K562 (cell line): ENCODE results near the gene SLC20A1. TPM values are rescaled to one million over a fixed set of nuclear protein-coding genes. Genes with fewer than 3 reads are reported as not detected.

ENCODE experiments used
- CC2D1A ChIP-seq: fragments of 450-650 bp; IDR thresholded peaks from 2 replicates; pipeline ENCODE4 v1.6.1; 2017; ENCODE audit warnings: mild to moderate bottlenecking
- CHD1 ChIP-seq: fragments of 200-600 bp; sonication (generic); IDR thresholded peaks from one replicate; pipeline ENCODE4 v1.6.1; 2012; ENCODE audit warnings: mild to moderate bottlenecking, moderate library complexity, low read length, inconsistent platforms
- CHD4 ChIP-seq: fragments of 200-600 bp; sonication (generic); IDR thresholded peaks from 3 replicates; pipeline ENCODE4 v1.6.1; 2012; ENCODE audit warnings: low read depth, mild to moderate bottlenecking, mixed read lengths, low read length, inconsistent platforms; ENCODE audit not compliant: insufficient read depth, insufficient replicate concordance, poor library complexity, severe bottlenecking
- FUS ChIP-seq: fragments of 200-400 bp; formaldehyde crosslinking; optimal IDR thresholded peaks from 2 replicates; pipeline ENCODE3; 2017; ENCODE audit warnings: low read depth, low read length
- GTF2A2 ChIP-seq: IDR thresholded peaks from 2 replicates; pipeline ENCODE4 v1.6.1; 2016; ENCODE audit warnings: mild to moderate bottlenecking, missing genetic modification characterization, missing compliant biosample characterization
- HMGN3 ChIP-seq: IDR thresholded peaks from 2 replicates; pipeline ENCODE4 v1.6.1; 2011; ENCODE audit warnings: borderline replicate concordance, low read depth, mild to moderate bottlenecking, mixed read lengths, low read length; ENCODE audit not compliant: insufficient read length; ENCODE audit errors: extremely low read depth
- JUND ChIP-seq, 2 experiments: IDR thresholded peaks; 2 replicates in 1 of 2; 3 replicates in 1 of 2; pipeline ENCODE4 v1.6.1; 2011; ENCODE audit warnings: borderline replicate concordance in 2 of 2, low read depth in 2 of 2, low read length in 2 of 2, improper control_type of control experiment in 1 of 2, missing biosample characterization in 1 of 2, missing genetic modification characterization in 1 of 2, missing genetic modification reagents in 1 of 2
- NFRKB ChIP-seq: fragments of 450-650 bp; IDR thresholded peaks from 2 replicates; pipeline ENCODE4 v1.6.1; 2016; ENCODE audit warnings: low read depth
- RBM15 ChIP-seq: fragments of 200-400 bp; formaldehyde crosslinking; IDR thresholded peaks from 2 replicates; pipeline ENCODE4 v1.6.1; 2018; ENCODE audit warnings: mild to moderate bottlenecking, low read length, moderate library complexity; ENCODE audit not compliant: insufficient read depth
- SP2 ChIP-seq: IDR thresholded peaks from 2 replicates; pipeline ENCODE4 v1.6.1; 2011; ENCODE audit warnings: mild to moderate bottlenecking, low read depth, low read length, moderate library complexity; ENCODE audit not compliant: poor library complexity, severe bottlenecking; ENCODE audit errors: extremely low read depth
- SUPT5H ChIP-seq: fragments of 450-650 bp; IDR thresholded peaks from 2 replicates; pipeline ENCODE4 v1.6.1; 2016
- TEAD4 ChIP-seq, 2 experiments: sonication (generic) in 1 of 2; formaldehyde crosslinking in 1 of 2; IDR thresholded peaks; 2 replicates each; pipeline versions ENCODE4 v1.6.1 to v1.8.0; 2012 to 2022; ENCODE audit warnings: borderline replicate concordance in 1 of 2, inconsistent platforms in 1 of 2, low read length in 1 of 2, mild to moderate bottlenecking in 1 of 2, missing genetic modification reagents in 1 of 2
- TGIF2 ChIP-seq: sonication (generic); formaldehyde crosslinking; IDR thresholded peaks from 2 replicates; pipeline ENCODE4 v1.8.1; 2022; ENCODE audit warnings: mild to moderate bottlenecking, missing genetic modification reagents, moderate library complexity
- TOE1 ChIP-seq, 2 experiments: fragments of 450-650 bp in 1 of 2; sonication (generic) in 1 of 2; formaldehyde crosslinking in 1 of 2; IDR thresholded peaks; 2 replicates each; pipeline versions ENCODE4 v1.7.1 to v1.8.0; 2016 to 2022; ENCODE audit warnings: borderline replicate concordance in 2 of 2, mild to moderate bottlenecking in 2 of 2, antibody characterized with exemption in 1 of 2, inconsistent platforms in 1 of 2, low read depth in 1 of 2, missing genetic modification reagents in 1 of 2, moderate library complexity in 1 of 2
- USF1 ChIP-seq: sonication (generic); formaldehyde crosslinking; IDR thresholded peaks from 2 replicates; pipeline ENCODE4 v1.9.0; 2022; ENCODE audit warnings: mild to moderate bottlenecking, missing genetic modification reagents
- ZNF518B ChIP-seq: fragments of 250-450 bp; sonication (Bioruptor Pico); IDR thresholded peaks from 2 replicates; pipeline ENCODE4 v1.5.0; 2021; ENCODE audit warnings: mild to moderate bottlenecking, moderate library complexity
- polyA plus RNA-seq, 8 experiments: library from polyadenylated mRNA; depleted of rRNA in 4 of 8; stranded (reverse) in 5 of 8; unstranded in 3 of 8; fragments of >200 nt; fragmentation: Nextera tagmentation in 2 of 8; fragmentation: Illumina TruSeq in 1 of 8; extraction: Ambion mirVana in 2 of 8; extraction: Trizol in 1 of 8; gene quantifications; 2 replicates each; pipeline versions ENCODE4 v1.2.1 to v1.2.3, GENCODE V29; 2011 to 2014; ENCODE audit warnings: inconsistent platforms in 1 of 8, missing spikeins in 1 of 8
- total RNA-seq, 7 experiments: library from RNA; depleted of rRNA in 6 of 7; stranded (reverse); fragments of >200 nt in 6 of 7; fragmentation: Illumina TruSeq in 2 of 7; extraction: Trizol in 2 of 7; gene quantifications; 2 replicates each; pipeline versions ENCODE4 v1.2.1 to v1.2.3, GENCODE V29; 2011 to 2021; ENCODE audit warnings: low replicate concordance in 1 of 7
- TF ChIP-seq, protein P1 (sequence below): fragments of 250-450 bp; sonication (Bioruptor Pico); IDR thresholded peaks from 2 replicates; pipeline ENCODE4 v1.8.0; 2021; ENCODE audit warnings: borderline replicate concordance, mild to moderate bottlenecking, moderate library complexity; ENCODE audit not compliant: poor library complexity, severe bottlenecking
- TF ChIP-seq, protein P2 (sequence below): fragments of 150-350 bp; conservative IDR thresholded peaks from 2 replicates; pipeline ENCODE4 v1.6.1; 2014; ENCODE audit warnings: low read length

The SLC20A1 gene
- total and polyA plus RNA-seq, 9 of the 15 experiments (the other 6 are each of a cell fraction or from before 2014, with no cell fraction given), result 53.8 to 150 (median 74.7) TPM

GRCh38 chr2:112644933-112645309, 818 bp upstream of the SLC20A1 start (continued):
- TF ChIP-seq CHD4 (peak; percentile 53), CC2D1A (no peak), FUS (no peak), SP2 (no peak), TEAD4 (IDR thresholded peaks at IDR 0.05; ENCODE audit: low read length) (no peak), TEAD4 (CRISPR knock-in tag; IDR thresholded peaks at IDR 0.05; ENCODE audit: borderline replicate concordance) (no peak), USF1 (CRISPR knock-in tag) (peak; percentile 33; the same call in 1 of the 2 replicates), CHD1 (peak; percentile 60), GTF2A2 (tag) (0 out of 2 replicates have a peak, but pooled peaks have one; percentile 20), ZNF518B (CRISPR knock-in tag) (no peak), NFRKB (0 out of 2 replicates have a peak, but pooled peaks have one; percentile 56), SUPT5H (peak; percentile 46; the same call in 1 of the 2 replicates), JUND (IDR thresholded peaks at IDR 0.05; ENCODE audit: borderline replicate concordance, low read depth, low read length) (no peak), JUND (tag; IDR thresholded peaks at IDR 0.05; ENCODE audit: borderline replicate concordance, low read depth, low read length) (no peak), RBM15 (no peak), TOE1 (IDR thresholded peaks at IDR 0.05; ENCODE audit: borderline replicate concordance) (peak; percentile 47; the same call in 1 of the 2 replicates), TOE1 (CRISPR knock-in tag; IDR thresholded peaks at IDR 0.05; ENCODE audit: borderline replicate concordance, low read depth) (no peak), TGIF2 (CRISPR knock-in tag) (no peak), HMGN3 (no peak)
- TF ChIP-seq, protein P1, sequence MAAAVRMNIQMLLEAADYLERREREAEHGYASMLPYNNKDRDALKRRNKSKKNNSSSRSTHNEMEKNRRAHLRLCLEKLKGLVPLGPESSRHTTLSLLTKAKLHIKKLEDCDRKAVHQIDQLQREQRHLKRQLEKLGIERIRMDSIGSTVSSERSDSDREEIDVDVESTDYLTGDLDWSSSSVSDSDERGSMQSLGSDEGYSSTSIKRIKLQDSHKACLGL, result no peak
- TF ChIP-seq, protein P2, sequence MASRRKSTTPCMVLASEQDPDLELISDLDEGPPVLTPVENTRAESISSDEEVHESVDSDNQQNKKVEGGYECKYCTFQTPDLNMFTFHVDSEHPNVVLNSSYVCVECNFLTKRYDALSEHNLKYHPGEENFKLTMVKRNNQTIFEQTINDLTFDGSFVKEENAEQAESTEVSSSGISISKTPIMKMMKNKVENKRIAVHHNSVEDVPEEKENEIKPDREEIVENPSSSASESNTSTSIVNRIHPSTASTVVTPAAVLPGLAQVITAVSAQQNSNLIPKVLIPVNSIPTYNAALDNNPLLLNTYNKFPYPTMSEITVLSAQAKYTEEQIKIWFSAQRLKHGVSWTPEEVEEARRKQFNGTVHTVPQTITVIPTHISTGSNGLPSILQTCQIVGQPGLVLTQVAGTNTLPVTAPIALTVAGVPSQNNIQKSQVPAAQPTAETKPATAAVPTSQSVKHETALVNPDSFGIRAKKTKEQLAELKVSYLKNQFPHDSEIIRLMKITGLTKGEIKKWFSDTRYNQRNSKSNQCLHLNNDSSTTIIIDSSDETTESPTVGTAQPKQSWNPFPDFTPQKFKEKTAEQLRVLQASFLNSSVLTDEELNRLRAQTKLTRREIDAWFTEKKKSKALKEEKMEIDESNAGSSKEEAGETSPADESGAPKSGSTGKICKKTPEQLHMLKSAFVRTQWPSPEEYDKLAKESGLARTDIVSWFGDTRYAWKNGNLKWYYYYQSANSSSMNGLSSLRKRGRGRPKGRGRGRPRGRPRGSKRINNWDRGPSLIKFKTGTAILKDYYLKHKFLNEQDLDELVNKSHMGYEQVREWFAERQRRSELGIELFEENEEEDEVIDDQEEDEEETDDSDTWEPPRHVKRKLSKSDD, result no peak
